Fibroblast of gingiva (primary cell): ENCODE data around the gene PLEKHG5.
"Not testable (repeated sequence)": the region's sequence is repeated elsewhere in the genome, so short reads cannot be mapped to it uniquely, and the experiment has no call there.

Experiments used
- DNase-seq: peaks from one replicate; pipeline ENCODE4 v3.0.0-alpha.2; 2011; ENCODE audit warnings: low read depth

Gene PLEKHG5

DNA sequence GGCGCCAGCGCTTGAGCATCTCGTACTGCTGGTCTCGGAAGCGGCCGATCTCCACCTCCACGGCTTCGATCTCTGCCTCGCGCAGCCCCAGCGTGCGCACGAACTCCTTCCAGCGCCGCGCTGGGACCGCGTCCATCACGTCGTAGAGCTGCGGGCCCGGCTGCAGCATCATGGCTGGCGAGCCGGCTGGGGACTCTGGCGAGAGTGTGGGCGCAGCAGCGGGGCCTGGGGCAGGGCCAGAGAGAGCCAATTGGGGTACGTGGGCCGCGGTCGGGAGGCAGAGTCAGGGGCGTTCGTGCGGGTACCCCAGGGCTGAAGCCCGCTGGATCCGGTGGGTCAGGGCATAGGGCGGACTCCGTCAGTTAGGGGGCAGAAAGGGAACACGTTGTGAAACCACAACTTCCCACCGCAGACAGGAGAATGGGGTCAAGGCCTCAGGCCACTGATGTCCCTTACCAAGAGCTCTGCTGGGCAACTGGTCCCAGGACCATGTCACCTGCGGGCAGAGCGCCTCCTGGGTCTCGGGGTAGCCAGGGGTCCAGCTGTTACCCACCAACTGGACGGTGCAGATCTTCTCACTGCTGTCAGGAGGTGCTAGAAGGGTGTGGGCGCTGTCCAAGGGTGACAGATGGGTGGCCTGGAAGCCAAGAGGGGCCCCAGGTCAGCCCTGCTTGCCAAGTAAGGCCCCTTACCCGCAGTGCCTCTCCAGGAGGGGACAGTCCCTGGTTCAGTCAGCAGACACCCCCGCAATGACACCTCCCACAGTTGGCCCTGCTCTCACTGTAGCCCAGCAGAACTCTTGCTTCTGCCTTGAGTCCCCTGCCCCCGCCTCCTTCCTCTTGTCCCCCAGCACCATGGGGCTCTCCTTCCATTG, 29.7 kb downstream of the PLEKHG5 start:
- DNase-seq: no peak

DNA sequence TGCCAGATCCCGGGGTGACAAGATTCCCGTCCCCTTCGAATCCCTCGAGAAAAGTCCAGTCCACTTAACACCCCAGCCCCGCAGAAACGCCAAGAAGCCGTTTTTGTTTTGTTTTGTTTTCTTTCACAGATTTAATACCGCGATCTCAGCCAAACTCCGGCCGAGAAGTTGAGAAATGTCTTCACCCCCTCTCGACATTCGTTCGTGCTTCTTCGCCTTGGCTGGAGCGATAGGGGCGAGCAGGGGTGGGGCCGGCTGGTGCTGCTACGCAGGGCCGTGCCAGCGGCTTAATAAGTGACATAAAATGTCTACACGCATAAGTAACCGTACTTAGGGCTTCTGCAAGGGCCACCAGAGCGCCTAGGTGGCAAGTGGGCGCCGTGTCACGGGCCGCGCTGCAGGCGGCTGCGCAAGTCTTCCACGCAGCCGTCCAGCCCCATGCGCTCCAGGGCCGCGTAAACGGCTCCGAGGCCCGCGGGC, 30.4 kb downstream of the PLEKHG5 start:
- no peak for DNase-seq

DNA sequence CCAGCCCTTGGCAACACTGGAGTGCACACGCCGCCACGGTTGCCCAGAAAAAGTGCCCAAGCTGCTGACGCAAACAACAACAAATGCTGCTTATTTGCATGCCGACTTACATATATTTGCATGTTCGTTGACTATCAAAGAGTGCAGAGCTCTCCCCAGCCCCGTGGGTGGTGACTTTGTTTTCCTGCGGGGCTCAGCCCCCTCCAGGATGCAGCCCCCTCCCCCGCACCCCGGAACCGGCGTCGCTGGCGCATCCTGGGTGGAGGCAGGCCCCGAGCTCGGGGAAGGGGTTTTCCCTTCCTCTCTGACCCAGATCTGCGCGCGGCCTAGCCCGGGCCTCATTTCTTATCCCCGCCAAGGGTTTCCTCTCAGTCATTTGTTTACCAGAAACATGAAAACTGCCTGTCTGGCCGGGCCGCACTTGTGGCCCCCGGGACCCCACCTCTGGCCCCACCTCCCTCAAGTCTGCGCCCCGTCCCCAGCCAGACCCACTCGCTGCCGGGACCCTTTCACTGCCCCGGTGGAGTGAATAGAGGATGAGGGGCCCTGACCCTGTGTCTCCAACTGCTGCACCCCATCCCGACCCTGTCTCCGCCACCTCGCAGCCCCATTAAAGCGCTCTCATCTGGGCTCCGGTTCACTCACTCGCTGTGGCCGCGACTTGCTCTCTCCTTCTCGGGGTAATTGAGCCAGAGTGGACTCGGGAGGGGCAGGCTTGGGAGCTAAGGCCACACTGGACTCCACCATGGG, 31.0 kb downstream of the PLEKHG5 start:
- no peak for DNase-seq

DNA sequence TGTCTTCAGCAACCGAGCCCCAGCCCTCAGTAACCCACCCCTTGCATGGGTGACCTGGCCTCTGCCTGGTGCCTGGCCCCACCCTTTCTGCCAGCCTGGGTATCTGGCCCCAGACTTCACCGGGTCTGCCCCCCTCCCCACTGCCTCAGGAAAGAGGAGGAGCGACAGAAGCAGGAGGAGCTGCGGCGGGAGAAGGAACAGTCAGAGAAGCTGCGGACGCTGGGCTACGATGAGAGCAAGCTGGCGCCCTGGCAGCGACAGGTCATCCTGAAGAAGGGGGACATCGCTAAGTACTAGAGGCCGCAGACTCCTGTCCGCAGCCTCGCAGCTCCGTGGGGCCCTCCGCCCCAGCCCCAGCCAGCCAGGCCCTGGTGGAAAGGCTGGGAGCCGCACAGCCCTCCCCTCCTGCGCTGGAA, 31.6 kb downstream of the PLEKHG5 start:
- no peak for DNase-seq

DNA sequence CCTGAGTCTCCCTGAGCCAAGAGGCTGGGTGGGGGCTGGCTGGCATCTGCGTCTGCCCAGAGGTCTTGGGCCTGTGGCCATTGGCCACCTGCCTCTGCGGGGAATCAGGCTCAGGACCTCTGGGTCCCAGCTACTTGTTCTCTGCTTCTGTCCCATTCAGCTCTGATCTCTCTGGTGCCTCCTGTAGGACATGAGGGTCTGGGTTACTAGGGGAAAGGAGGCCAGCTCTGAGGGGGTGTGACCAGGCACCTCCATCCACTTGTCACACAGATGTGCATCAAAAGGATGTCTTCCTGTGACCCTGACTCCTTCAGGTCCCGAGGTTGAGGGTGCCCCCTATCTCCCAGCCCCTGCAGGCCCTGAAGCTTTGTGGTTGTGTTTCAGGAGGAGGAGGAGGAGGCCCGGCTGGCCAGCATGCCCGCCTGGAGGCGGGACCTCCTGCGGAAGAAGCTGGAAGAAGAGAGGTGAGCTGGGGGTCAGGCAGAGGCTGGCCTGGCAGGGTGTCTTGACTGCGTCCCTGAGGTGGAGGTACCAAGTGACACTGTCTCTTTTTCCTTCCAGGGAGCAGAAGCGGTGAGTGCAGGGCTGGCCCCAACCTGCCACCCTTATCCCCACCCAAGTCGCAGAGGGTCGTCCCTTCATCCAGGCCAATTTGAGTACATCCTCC, 34.5 kb downstream of the PLEKHG5 start:
- DNase-seq: no peak

DNA sequence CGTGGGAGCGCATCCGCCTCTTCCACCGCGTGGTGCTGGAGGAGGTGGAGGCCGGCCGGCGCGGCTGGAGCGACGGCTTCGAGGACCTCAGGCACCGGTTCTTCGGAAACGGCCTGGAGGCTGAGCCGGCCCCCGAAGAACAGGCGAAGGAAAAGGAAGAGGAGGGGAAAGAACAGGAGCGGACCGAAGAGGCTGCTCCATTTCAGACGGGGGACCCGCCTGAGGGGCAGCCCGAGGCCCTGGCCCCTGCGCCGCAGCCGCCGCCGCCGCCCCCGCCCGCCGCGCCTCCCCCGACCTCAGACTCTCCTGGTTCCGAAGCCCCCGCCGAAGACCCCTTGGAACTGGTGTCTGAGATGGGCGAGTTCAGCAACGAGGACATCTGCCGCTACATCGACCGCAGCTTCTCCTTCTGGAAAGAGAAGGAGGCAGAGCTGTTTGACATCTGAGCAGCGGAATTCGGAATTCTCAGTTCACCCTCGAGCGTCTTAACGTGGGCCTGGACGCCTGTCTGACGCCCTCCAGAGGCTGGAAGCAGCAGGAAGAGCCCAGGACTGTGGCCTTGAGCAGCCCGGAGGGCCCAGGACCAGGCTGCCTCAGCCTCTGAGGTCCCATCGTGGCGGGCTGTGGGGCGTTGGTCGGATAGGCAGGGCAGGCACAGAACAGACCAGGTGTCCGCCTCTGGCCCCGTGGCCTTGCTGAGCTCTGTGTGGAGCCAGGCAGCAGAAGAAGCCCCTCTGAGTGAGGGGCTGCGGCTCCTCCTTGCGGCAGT, 35.5 kb downstream of the PLEKHG5 start:
- not testable (repeated sequence) for DNase-seq

DNA sequence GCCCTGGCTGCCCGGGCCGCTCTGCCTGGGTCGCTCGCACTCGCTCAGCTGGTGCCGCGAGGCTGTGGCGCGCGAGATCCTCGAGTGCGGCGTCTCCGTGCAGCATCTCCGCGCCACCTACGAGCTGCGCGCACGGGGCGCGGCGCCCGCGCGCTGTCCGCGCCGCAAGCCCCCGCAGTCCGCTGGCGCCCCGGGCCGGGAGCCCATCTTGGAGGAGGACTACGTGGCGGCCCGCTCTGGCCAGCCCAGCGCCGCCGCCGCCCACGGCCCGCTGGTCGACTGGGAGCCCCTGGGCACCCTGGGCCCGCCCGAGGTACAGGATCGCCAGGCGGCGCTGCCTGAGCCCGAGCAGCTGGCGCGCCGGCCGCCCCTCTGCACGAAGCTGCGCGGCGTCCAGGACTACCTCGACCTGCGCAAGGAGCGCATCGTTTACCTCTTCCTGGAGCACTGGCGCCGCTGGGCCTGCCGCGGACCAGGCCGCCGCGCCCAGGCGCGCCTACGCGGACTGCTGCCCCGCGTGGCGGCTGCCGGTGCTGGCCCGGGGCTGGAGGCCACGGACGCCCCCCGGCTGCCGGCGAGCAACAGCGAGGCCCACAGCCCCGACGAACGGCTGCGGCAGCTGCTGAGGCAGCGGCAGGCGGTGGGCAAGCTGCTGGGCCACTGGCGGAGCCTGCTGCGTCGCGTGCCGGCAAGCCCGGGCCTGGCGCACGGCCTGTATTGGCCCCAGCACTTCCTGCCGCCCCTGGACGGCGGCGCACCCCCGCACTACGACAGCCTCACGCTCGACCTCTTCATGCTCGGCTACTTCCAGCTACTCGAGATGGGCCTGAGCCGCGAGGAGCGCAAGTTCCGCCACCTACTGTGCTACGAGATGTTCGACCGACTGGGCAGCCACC, 36.4 kb downstream of the PLEKHG5 start:
- DNase-seq: no peak

DNA sequence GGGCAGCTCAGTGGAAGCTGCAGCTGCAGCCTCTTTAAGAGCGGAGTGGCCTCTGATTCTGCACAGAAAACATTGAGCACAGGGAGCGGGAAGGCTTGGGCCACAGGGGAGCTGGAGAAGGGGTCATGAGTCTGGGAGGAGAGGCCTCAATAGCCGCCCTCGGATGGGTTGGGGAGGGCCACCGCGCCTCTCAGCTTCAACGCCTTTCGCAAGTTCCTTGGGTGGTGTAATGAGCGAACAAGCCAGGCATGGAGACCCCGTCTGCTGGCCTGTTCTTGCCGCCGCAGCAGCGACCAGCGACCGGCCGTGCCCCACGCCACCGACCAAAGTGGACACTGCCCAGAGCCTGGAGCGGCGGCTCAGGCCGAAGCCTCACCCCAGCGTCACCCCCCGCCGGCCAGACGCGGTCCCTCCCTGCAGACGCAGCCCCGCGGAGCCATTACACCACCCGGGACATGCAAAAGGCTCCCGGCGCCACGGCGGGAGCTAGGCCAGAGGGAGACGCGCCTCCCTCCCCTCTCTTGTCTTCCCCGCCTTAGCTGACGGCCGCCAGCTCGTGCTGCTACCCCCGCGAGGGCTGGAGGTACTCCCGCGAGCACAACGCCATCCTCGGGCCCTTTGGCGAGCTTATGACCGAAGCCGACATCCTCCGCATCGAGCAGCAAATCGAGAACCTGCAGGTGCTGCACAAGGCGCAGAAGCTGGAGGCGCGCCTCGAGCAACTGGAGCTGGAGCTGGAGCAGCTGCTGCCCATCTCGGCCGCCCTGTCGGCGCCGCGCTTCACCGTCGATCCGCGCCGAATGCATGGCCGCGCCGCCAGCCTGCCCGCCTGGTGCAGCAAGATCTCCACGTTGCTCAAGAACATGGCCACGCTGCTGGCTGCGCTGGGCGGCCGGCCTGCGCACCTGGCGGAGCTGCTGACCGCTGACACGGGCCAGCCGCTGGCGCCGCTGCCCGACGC, 37.3 kb downstream of the PLEKHG5 start:
- not testable (repeated sequence) for DNase-seq

DNA sequence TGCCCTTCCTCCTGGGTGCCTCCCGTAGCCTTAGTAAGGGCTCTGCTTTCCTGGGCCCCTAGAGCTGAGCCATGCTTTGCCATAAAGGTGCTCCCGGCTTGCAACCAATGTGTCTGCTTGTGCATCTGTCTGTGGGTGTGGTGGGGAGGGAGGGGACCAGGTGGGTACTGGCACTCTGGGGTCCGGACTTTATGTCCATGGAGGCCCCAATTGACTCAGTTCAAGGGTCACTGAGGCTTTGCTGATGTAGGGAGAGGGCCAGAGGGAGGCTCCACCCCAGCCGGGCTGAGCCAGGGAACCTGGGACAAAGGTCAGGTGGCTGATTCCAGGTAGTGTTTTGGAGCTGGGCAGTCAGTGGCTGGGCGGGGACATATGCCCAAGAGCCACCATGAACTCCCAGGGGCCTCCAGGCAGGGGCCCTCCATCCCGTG, 40.5 kb downstream of the PLEKHG5 start:
- DNase-seq: no peak

DNA sequence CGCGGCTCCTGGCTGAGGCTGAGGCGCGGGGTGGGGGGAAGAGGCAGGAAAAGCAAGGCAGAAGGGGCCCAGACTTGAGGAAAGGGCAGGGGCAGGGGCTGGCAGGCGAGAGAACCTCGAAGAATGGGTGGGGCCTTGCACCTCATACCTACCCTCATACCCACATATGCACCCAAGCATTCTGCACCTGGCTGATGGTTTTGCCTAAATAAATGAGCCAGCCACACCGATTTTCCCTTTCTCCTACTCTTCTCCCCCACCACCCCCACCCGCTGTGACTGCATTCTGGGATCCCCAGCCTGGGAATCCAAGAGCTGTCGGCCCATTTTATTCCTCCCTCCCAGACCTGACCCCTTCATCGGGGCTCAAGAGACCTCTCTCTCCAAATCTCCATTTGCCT, 41.0 kb downstream of the PLEKHG5 start:
- DNase-seq: not testable (repeated sequence)

DNA sequence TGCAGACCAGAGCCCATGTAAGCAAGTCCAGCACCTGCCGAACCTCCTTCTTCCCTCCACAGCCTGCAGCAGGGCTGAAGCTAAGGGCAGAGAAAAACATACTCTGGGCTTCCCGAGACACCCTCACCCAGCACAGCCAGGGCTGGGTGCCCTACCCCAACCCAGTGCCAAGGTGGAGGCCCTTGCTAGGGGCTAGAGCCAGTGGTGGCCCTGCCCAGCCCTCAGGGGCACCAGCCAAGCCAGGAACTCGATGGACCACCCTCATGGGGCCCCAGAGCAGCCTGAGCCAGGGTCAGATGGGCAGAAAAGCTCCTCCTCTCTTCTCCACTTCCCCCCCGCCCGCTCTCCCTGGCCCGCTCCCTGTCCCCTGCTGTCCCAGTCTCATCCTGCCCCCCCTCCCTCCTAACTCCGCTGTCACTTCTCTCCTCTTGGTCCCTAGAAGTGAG, 41.4 kb downstream of the PLEKHG5 start:
- no peak for DNase-seq

DNA sequence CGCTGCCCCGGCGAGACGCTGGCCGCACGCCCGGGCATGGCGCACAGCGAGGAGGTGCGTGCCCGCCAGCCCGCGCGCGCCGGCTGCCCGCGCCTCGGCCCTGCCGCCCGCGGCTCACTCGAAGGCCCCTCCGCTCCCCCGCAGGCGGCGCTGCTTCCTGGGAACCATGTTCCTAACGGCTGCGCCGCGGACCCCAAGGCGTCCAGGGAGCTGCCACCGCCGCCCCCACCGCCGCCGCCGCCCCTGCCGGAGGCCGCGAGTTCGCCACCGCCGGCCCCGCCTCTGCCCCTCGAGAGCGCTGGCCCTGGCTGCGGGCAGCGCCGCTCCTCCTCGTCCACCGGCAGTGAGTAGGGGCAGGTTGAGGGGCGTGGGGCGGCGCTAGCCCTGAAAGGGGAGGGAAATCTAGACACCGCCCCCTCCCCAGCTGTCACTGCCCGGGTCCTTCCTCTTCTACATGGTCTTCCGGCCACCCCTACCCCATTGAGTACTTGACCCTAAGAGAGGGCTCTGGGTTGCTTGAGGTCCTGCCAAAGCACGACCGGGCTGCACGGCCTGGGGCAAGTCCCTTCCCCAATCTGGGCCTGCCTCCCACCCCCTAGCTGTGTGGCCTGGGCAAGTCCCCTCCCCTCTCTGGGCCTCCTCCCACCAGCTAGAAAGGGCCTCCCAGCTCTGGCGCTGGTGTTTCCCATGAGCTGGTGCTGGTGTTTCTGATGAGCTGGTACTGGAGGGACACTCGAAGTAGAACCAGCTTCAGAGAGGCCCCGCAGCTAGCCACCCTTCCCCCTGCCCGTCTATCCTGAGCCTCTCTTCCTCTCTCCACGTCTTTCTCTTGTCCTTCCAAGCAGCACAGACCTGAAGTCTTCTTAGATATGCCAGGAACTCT, 42.5 kb downstream of the PLEKHG5 start:
- DNase-seq: no peak

DNA sequence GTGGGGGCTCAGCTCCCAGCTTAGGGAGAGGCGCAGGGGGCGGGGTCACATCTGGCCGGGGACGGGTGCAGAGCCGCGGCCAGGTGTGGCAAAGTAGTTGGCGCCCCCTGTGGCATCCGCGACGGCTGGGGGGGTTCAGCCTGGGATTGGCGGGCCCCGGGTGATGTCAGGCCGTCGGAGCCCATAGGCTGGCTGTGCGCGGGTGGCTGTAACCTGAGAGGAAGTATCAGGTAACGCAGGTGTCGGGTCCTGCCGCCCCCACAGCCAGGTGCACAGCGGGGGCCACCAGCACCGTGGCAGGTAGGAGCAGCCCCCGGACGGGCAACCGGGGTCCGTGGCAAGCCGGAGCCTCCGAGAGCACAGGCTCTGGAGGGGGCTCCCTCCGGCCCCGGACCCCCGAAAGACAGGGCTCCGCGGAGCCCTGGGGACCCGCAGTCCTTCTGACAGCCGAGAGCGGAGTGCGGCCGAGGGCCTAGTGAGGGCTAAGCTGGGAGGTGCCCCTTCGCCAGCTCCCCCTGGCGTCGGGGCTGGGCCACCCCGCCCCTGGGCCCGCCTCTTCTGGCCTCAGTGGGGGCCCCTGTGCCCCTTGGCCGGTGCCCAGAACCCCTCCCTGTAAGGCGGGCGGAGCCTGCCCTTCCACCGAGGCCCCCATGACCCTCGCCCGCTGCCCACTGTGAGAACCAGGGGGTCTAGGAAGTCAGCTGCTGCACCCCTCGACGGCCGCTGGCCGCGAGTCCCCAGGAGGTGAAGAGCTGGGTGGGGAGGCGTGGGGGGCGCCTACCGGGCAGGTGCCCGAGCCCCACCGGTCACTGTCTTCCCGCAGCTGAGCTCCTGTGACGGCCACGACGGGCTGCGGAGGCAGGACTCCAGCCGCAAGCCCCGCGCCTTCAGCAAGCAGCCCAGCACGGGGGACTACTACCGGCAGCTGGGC, 43.4 kb downstream of the PLEKHG5 start:
- no peak for DNase-seq

DNA sequence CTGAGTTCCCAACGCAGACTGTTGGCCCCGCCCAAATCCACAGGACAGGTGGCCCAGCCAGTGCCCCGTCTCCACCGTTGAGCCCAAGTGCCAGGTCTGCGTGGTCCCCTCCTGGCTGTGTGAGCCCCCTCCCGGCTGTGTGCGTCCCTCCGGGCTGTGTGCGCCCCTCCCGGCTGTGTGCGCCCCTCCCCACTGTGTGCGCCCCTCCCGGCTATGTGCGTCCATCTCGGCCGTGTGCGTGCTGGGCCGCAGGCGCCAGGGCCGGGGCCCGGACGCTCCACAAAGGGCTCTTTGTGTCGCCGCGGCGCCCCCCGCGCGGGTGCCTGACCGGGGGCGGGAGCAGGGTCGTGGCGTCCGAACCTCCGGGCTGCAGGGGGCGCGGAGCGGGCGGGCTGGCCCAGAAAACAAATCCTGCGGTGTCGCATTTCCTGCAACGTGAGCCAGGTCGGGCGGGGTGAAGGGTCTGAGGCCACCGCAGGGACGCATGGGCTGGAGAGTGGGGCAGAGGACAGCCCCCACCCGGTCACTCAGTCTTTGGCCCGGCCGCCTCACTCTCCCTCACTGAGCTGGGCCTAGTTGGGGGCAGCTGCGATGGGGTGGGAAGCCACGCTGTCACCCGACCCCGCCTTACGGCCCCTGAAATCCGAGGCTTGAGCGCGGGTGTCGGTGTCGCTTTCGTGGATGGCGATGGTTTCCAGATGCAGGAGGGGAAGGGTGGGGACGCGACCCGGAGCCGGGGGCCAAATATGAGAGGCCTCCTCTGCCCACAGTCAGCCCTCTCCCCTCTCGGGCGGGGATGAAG, 44.2 kb downstream of the PLEKHG5 start:
- no peak for DNase-seq

DNA sequence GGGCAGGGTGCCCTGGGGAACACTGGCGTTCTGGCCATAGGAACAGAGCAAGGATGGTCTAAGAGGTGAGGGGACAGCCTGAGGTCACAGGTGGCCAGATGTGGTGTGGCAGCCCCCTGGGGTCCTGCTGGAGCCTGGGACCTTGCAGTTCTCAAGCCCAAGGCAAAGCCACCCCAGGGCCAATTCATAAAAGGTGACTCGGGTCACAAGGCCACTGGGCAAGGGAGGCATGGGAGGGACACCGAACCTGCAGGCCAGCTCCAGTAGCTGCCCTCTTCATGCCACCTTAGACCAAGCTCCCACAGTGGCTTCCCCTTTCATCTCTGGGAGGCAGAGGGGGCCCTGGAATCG, 44.8 kb downstream of the PLEKHG5 start:
- DNase-seq: no peak

DNA sequence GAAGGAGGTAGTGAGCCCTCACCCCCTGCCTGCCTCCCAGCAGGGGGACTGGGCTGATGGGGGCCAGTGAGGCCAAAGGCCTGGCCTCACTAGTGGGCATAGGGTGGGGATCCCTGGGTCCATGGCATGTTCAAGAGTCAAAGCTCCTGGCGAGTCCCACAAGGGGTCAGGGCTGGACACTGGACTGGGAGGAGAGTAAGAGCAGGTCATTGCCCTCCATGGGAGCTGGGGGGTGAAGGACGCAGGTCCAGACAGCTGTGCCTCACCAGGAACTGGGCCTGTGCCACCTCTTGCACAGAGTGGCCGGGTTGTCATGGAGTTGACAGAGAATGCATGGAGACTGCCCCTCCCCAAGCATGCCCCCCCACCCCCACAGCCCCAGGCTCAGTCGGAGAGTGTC, 45.5 kb downstream of the PLEKHG5 start:
- DNase-seq: not testable (repeated sequence)
